ENCODE measurements around the gene PARVG.

Gene PARVG, protein sequence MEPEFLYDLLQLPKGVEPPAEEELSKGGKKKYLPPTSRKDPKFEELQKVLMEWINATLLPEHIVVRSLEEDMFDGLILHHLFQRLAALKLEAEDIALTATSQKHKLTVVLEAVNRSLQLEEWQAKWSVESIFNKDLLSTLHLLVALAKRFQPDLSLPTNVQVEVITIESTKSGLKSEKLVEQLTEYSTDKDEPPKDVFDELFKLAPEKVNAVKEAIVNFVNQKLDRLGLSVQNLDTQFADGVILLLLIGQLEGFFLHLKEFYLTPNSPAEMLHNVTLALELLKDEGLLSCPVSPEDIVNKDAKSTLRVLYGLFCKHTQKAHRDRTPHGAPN

DNA sequence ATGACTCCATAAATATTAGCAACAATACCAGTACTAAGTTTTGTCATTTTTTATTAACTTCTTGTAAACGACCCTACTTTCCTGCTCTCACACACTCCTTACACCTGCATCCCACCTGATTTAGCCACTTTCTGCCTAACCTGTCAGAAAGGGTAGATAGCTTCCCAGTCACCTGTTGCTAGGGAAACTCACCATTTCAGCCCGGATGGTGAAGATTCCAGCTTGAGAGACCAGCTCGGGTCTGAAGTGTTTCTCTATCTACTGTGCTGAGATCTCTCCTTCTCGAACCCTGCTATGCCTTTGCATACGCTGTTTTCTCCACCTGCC is at the start of gene PARVG:
PARVG (plus strand) TSS at position 220 of the 327 bp plus-strand sequence. CDS start 2,405 bp downstream, outside the sequence.
- DNase-seq: peak in 1 of 2 experiments; percentile 44

DNA sequence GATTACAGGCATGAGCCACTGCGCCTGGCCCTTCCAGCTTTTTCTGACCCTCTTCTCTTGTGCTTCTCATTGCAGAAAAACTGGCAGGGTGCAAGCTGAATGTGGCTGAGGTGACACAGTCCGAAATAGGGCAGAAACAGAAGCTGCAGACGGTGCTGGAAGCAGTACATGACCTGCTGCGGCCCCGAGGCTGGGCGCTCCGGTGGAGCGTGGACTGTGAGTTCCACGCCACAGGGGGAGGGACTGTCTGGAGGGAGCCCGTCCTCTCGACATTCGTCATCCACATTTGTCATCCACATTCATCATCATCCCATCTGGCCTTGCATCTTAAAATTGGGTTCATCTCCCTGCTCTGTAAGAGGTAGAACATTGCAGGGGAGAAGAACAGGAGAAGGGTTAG is 49.3 kb upstream of the PARVG start:
- no peak for DNase-seq

DNA sequence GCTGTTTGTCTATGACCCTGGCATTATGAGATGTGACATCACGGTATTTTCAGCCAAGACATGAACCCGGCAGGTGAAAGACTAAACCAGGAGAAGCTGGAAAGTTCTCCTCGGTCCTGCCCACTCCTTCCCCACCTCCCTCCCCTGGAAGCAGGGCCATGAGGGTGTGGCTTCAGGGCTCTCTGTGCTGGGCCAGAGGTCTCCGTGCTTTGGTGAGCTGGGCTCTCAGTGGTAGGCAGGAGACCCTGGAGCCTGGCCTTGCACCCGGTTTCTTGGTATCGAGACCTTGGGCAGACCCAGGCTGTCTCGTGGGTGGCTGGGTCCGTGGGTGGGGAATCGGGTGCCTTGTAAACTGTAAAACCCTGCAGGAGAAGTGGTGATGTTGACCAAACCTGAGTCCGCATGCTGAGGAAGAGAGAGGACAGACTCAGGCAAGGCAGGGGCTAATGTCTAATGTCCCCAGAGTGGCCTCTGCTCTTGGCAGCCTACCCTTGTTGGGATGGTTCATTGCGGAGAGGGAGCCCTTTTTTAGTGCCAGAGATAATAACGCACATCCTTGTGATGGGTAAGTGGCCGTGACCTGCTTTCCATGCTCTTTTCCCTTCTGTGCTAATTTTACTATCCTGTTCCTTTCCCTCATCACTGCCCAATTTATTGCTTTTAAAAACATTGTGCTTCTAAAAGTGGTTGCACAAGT is 48.6 kb upstream of the PARVG start:
- DNase-seq: no peak

DNA sequence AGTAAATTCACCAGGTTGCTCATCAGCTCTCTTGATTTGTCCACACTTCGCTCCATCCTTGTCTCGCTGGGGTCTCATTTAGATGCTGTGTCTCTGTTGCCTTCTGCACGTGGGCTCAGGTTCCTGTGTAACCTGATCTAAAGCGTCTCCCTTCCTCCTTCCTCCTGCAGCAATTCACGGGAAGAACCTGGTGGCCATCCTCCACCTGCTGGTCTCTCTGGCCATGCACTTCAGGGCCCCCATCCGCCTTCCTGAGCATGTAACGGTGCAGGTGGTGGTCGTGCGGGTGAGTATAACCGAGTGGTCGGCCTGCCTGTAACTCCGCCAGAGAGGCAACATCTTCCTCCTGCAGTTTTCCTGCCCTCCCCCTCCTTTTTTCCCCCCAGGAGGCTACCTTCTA is 48.0 kb upstream of the PARVG start:
- no peak for DNase-seq

DNA sequence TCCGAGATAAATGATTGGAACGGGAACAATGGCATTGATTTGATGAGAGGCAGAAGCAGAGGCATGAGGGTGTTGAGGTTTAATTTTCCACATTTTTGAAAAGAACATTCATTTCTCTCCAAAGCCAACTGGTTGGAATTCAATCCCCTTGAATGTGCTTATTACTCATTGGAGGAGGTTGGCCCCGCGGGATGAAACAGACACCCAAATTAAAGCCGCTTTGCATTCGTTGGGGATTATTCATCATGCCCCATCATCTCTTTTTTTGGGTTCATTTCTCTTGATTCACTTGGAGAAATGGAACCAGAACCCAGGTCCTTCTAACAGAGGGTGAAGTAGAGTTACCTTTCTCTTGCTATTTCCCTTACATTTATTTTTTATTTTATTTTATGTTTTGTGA is 47.6 kb upstream of the PARVG start:
- no peak for DNase-seq

DNA sequence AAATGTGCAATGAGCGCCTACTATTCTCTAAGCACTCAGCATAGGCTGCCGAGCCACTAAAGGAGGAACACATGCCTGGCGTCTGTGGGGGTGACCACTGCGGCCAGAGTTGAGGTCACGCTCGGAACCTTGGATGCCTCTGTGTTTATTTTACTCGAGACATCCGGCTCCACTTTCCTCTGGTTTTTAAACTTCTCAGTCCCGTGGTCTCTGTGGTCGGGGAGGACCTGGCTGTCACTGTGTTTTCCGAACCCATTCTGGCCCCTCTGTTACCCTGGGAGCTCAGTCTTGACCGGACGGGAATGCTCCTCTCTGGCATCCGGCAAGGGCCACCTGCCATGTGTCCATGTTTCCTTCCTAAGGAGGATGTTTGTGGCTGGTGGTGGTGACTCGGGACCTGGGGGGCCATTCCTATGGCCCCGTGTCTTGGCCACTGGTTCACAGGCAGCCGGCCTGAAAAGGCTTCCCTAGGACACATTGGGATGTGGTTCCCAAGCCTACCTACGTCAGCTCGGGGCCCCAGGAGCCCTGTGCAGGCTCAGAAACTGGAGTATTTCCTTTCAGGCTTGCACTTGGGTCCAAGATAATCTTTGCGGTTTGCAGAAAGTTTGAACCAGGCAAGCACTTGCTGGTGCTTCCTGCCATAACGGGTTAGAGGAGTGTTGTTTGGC is 46.7 kb upstream of the PARVG start:
- DNase-seq: no peak

DNA sequence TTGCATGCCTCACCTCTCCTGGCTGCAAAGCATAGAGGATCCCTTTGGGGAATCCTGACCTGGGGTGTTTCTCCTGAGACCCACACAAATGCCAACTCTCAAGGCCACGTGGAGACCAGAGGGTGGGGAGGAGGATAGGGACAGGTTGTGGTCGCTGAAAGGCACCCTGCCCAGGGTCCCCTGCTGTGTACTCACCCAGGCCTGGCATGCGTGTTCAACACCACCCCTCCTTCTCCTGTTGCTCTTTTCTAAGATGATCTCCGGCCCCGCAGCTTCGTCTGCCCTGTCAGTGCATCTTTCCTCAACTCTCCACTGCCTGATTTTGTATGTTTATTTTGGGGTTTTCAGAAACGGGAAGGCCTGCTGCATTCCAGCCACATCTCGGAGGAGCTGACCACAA is 44.6 kb upstream of the PARVG start:
- no peak for DNase-seq

DNA sequence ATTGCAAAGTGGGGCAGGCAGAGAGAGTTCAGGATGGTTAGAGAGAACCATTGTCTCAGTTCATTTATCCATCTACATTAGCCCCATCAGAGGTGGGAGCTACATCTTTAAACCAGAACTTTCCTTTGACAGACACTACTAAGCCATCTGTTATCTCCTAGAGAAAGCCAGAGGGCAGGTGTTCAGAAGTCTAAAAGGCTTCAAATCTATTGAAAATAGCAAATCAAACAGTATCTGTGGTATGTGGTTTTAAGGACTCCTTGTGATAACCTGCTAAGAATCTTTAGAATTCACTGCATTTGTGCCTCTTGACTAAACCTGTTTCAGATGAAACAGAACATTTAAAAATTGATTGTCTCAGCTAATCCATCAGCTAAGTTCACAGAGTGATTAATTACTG is 43.9 kb upstream of the PARVG start:
- no peak for DNase-seq

DNA sequence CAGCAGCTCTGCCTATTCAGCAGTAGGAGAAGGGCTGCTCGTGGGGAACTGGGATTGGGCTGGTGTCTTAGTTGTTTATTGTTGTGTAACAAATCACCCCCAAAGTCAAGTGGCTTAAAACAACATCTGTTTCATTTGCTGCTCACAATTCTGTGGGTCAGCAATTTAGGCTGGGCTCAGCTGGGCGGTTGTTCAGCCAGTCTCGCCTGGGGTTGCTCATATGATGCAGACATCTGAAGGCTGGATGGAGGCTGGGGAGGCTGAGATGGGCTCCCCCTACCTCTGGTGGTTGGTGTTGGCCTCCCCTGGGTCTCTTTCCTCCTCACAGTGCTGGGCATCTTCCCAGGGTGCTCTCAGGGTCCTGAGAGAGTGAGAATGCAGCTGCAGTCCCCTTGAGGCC is 43.3 kb upstream of the PARVG start:
- DNase-seq: no peak

DNA sequence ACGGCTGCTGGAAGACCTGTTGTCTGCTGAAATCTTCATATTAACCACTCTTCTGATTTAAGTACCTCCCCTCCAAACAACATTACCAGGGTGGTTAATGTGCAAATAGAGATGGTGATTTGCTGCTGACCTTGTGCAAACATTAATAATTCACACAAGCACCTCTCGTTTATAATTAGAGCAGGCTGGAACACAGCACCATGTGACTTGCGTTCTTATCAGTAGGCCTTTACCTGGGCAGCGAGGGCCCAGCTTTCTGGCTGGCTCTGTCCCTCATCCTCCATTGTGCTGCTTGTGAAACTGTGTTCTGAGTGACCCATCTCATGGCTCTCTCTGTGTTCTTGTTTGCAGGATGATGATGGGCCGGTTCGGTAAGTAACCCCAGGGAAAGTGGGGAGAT is 41.0 kb upstream of the PARVG start:
- no peak for DNase-seq

DNA sequence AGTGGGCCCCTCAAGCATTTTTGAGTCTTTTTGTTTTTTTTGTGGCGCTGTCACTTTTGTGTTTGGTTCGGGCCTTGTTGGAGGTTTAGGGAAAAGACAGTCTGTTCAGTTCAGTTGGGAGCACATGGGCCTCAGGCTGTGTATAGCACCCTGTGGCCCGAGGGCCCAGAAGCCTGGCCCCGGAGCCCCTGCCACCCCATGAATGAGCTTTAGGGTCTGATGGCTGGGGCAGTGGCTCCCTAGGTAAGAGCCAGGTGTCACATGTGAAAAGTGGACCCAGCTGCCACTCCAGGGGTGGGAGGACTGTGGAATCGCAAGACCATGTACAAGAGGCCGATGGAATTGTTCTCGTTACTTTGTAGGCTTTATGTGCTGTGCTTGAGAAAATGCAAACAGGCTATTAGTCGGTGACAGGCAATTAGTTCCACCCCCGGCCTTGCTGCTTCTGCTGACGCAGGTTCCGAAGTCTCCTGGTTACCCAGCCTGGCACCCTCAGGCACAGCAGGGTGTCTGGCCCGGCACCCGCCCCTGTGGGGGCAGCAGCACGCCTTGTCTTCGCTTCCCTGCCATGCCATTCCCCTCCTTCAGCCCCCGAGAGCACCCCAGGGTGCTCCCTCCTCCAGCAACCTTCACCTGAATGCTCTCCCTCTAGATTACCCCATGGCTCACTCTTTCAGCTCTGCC is 38.2 kb upstream of the PARVG start:
- no peak for DNase-seq

DNA sequence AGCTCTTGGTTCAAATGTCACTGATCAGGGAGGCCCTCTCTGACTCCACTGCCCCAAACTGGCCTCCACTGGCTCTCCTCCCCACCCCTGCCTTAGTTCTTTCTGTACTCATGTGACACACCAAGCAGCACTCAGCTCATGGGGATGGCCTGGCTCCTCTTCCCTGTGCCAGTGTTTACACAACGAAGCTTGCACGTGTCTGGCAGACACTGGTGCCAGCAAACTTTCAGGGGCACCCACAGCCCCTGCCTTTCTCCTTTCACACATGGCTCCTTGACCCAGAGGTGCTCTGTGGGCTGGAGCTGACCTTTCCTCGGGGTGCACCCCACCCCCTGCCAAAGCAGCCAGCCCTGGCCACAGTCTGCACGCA is 37.6 kb upstream of the PARVG start:
- DNase-seq: no peak

DNA sequence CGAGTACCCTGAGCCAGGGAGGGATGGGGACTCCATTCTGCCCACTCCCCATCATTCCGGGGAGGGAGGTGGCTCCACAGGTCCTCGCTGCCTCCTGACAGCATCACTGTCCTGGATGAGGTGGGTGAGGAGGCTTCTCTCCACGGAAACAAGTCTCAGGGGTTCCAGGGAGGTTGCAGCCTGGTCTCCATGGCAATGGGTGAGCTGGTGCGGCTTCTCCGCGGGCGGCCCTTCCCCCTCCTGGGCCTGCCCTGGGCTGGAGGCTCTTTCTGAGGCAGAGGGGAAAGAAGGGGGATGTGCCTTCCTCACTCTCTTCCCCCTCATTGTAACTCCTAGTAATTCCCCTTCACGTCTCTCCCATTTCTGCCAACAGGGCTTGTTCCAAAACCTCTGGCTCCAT is 37.1 kb upstream of the PARVG start:
- no peak for DNase-seq

DNA sequence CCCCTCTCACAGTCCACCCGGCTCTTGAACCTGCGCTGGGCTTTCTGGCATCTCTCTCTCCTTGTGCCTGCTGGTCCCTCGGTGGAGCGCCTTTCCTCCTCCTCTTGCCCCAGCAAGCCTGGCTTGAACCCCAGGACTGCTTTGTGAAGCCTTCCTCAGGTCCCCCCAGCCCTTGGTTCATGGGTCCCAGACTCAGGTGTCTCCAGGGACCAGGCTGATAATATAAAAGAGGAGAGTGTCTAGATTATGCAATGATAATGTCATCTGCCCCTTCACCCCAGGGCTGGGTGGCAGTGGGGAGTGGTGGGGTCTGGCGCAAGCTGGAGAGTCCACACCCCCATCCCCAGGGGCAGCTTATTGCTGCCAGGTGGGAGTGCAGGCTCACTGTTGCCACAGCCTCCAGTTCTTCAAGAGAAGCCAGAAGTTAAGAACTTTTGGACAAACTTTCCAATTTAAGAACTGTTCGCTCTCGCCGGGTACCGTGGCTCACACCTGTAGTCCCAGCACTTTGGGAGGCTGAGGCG is 36.6 kb upstream of the PARVG start:
- no peak for DNase-seq

DNA sequence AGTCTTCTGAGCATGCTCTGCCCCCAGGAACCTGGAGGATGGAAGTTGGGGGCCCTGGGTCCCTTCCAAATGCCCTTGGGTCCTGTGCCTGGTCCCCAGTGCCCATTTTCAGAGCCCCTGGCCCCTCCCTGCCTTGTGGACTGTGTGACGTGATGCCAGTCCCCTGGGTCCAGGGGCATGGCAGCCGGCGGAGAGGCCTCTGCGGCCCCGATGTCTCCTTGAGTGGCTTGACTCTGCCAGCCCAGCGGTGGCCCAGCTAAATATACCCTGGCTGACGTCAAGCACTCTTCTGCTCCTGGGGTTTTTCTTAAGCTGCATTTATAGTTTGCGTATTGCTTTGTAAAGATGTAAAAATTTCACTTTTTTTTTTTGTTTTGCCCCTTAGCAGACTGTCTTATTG is 35.2 kb upstream of the PARVG start:
- no peak for DNase-seq

DNA sequence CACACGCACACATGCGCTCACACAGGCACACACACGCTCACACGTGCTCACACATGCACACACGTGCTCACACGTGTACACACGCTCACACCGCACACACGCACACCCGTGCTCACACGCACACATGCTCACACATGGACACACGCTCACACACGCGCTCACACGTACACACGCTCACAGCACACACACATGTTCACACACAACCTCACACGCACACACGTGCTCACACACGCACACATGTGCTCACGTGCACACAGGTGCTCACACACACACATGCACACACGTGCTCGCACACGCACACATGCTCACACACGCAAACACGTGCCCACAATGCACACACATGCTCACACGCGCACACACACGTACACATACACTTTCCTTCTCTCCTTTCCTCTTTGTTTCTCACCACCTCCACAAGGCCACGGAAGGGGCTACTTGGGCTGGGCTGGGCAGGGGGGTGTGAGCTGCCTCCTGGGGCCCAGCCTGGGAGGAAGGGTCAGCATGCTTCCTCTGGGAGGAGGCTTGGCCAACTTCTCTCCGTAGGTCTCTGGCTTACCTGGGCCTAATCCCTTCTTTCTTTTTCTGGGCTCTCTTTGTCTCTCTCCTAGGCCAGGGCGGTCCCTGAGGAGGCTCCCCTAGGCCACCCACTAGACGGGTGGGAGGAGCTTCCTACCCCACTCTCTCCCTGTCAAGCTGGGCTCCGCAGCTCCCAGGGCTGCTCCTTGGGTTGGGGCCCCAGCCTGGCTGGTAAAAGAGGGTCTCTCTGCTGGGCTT is 34.5 kb upstream of the PARVG start:
- DNase-seq: no peak

DNA sequence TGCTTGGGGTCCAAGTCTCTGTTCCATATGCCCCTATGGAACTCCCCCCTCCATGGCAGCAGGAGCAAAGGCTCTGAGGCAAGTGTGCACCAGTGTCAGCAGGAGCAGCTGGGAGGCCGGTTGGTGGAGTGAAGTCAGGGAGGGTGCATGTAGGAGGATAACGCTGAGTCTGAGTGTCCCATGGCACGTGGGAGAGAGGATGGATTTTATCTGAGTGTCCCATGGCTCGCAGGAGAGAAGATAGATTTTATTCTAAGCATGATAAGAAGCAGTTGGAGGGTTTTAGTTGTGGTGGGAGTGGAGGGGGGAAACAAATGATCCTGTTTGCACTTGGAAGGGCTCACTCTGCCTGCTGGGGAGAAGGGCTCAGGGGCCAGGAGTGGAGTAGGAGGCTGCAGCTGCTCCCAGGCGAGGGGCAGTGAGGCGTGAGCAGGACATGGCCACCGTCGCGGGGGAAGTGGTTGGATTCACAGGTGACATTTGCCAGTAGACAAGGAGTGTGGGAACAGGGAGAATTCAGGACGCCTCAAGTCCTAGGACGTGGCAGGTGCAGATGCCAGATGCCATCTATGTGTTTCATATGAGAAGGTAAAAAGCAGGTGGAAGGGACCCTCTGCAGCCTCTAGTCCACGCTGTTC is 33.6 kb upstream of the PARVG start:
- no peak for DNase-seq

DNA sequence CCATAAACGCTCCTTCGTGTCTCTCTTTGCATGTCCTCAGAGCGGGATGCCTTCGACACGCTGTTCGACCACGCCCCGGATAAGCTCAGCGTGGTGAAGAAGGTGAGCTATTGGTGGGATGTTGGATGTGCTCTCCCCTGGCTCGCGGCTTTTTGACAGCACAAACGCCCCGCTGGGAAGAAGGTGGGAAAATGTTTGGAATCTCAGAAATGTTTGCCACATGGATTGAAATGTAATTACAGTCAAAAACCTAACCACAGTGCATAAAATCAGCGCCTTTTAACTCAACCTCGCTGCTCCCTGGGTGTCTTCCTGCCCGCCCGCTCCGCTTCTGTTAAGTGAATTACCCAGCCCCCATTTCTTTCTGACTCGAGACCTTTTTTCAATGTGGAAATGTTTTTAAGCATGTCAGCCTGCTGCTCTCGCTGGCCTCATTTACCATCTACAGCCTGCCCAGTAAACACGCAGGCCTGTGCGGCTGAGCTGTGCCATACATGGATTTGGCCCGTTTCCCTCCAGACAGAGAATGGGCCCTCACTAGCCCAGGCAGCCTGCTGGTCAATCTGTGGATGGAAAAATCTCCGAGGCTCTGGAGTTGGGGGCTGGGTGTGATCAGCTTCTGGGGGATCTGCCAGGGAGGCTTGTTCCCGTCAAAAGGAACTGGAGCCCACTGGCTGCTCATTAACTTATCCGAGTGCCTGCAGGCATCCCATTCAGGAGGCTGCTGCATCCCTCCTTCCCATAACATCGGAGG is 32.7 kb upstream of the PARVG start:
- DNase-seq: no peak

DNA sequence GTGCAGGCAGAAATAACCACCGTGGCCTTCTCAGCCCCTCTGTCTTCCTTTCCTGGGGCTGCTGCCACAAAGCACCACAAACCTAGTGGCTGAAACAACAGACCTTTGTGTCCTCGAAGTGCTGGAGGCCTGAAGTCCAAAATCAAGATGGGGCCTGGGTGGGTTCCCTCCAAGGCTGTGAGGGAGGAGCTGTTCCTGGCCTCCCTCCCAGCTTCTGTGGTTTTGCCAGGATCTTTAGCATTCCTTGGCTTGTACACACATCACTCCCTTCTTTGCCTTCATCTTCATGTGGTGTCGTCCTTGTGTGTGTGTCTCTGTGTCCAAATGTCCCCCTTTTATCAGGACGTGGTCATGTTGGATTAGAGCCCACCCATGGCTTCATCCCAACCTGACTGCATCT is 29.0 kb upstream of the PARVG start:
- DNase-seq: no peak

DNA sequence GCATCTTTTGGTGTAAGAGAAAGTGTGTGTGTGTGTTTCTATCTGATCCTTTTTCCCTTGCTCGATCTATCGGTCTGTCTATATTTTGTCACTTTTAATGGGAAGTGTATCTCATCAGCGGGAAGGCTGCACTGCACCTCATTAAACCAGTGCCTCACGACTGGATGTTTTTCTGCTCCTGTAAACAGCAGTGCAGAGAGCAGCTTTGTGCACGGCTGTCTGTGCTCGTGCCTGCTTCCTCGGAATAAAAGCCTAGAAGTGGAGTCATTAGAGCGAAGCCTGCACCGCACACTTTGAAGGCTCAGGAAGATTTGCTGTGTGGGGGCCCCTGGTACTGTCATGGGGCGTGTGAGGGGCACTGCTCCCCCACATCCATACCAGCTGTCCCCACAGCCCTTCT is 27.0 kb upstream of the PARVG start:
- DNase-seq: no peak

DNA sequence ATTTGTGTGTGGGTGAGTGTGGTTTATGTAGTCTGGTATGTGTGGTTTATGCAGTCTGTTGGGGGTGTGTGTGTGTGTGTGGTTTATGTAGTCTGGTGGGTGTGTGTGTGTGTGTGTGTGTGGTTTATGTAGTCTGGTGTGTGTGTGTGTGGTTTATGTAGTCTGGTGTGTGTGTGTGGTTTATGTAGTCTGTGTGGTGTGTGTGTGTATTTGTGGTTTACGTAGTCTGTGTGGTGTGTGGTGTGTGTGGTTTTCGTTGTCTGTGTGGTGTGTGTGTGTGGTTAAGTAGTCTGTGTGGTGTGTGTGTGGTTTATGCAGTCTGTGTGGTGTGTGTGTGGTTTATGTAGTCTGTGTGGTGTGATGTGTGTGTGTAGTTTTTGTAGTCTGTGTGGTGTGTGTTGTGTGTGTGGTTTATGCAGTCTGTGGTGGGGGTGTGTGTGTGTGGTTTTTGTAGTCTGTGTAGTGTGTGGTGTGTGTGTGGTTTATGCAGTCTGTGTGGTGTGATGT is 26.2 kb upstream of the PARVG start:
- peak; percentile 26 to 35 for DNase-seq
